GM23338 (cell line): ENCODE measurements around the gene ZNF365. TPM values are rescaled to one million over a fixed set of nuclear protein-coding genes. Genes with fewer than 3 reads are reported as not detected.

Source experiments
- ATAC-seq: fragments of 200-7000 bp; cut with Tn5 transposase; 3 replicates; pipeline ENCODE4 v1.9.1; 2020
- DNase-seq: peaks from one replicate; pipeline ENCODE4 v3.0.0-alpha.2; 2015; ENCODE audit warnings: low spot score
- H2AFZ ChIP-seq: fragments of 200-600 bp; sonication (generic); 2 replicates; pipeline ENCODE4 v1.8.0; 2016; ENCODE audit warnings: antibody characterized with exemption, mild to moderate bottlenecking, moderate library complexity
- H3F3A ChIP-seq: fragments of 200-600 bp; sonication (generic); replicated peaks from 2 replicates; pipeline ENCODE4 v1.8.0; 2017; ENCODE audit warnings: antibody characterized with exemption, mixed run types, low read depth
- H3K27ac ChIP-seq: fragments of 200-600 bp; sonication (generic); 2 replicates; pipeline ENCODE4 v1.6.1; 2016; ENCODE audit warnings: low read depth
- H3K27me3 ChIP-seq: fragments of 200-600 bp; sonication (generic); 2 replicates; pipeline ENCODE4 v1.8.0; 2016; ENCODE audit warnings: mild to moderate bottlenecking, mixed run types, moderate library complexity; ENCODE audit not compliant: insufficient read depth
- H3K36me3 ChIP-seq: fragments of 200-600 bp; sonication (generic); 2 replicates; pipeline ENCODE4 v1.8.0; 2016; ENCODE audit warnings: mild to moderate bottlenecking; ENCODE audit not compliant: insufficient read depth
- H3K4me1 ChIP-seq: fragments of 200-600 bp; sonication (generic); 2 replicates; pipeline ENCODE4 v1.8.0; 2016; ENCODE audit warnings: mild to moderate bottlenecking, moderate library complexity; ENCODE audit not compliant: insufficient read depth
- H3K4me2 ChIP-seq: fragments of 200-600 bp; sonication (generic); 2 replicates; pipeline ENCODE4 v1.7.1; 2017; ENCODE audit warnings: mixed run types
- H3K4me3 ChIP-seq: fragments of 200-600 bp; sonication (generic); 2 replicates; pipeline ENCODE4 v1.6.1; 2016; ENCODE audit warnings: mixed run types
- H3K79me2 ChIP-seq: fragments of 200-600 bp; sonication (generic); replicated peaks from 2 replicates; pipeline ENCODE4 v1.8.0; 2017; ENCODE audit warnings: mild to moderate bottlenecking; ENCODE audit not compliant: insufficient read depth
- H3K9me2 ChIP-seq: fragments of 200-600 bp; sonication (generic); 2 replicates; pipeline ENCODE4 v1.8.0; 2017; ENCODE audit not compliant: insufficient read depth
- H4K20me1 ChIP-seq: fragments of 200-600 bp; sonication (generic); replicated peaks from 2 replicates; pipeline ENCODE4 v1.8.0; 2017; ENCODE audit warnings: mild to moderate bottlenecking; ENCODE audit not compliant: insufficient read depth
- H3K27ac Mint-ChIP-seq: 2 replicates; pipeline ENCODE4 v1.8.0; 2020; ENCODE audit warnings: inconsistent platforms, mild to moderate bottlenecking, moderate library complexity, mixed read lengths
- H3K27me3 Mint-ChIP-seq: 3 replicates; pipeline ENCODE4 v1.8.0; 2022; ENCODE audit warnings: low read depth, mild to moderate bottlenecking, moderate library complexity, mixed read lengths, inconsistent platforms; ENCODE audit not compliant: insufficient read depth, poor library complexity
- H3K36me3 Mint-ChIP-seq: 3 replicates; pipeline ENCODE4 v1.8.0; 2021; ENCODE audit warnings: low read depth, mild to moderate bottlenecking, inconsistent platforms, moderate library complexity, mixed read lengths
- H3K4me1 Mint-ChIP-seq: 3 replicates; pipeline ENCODE4 v1.8.0; 2020; ENCODE audit warnings: mild to moderate bottlenecking, inconsistent platforms, mixed read lengths
- H3K4me3 Mint-ChIP-seq: 3 replicates; pipeline ENCODE4 v1.8.0; 2021; ENCODE audit warnings: moderate library complexity, mild to moderate bottlenecking, inconsistent platforms, mixed read lengths
- H3K9me3 Mint-ChIP-seq: 3 replicates; pipeline ENCODE4 v1.8.0; 2020; ENCODE audit warnings: moderate library complexity, mild to moderate bottlenecking, inconsistent platforms, mixed read lengths
- EZH2 ChIP-seq: fragments of 200-600 bp; sonication (generic); IDR thresholded peaks from one replicate; pipeline ENCODE4 v1.8.0; 2017; ENCODE audit warnings: antibody characterized with exemption, mild to moderate bottlenecking, low read depth; ENCODE audit not compliant: unreplicated experiment
- EZH2phosphoT487 ChIP-seq: fragments of 200-600 bp; sonication (generic); IDR thresholded peaks from one replicate; pipeline ENCODE4 v1.8.1; 2018; ENCODE audit warnings: antibody characterized with exemption; ENCODE audit not compliant: unreplicated experiment
- NANOG ChIP-seq: IDR thresholded peaks from 2 replicates; pipeline ENCODE4 v1.6.1; 2016; ENCODE audit warnings: antibody characterized with exemption, borderline replicate concordance
- STAT1 ChIP-seq: IDR thresholded peaks from one replicate; pipeline ENCODE4 v1.6.1; 2016; ENCODE audit warnings: antibody characterized with exemption; ENCODE audit not compliant: unreplicated experiment
- ZNF114 ChIP-seq: fragments of 250-450 bp; sonication (Bioruptor Pico); IDR thresholded peaks from 2 replicates; pipeline ENCODE4 v1.5.0; 2020; ENCODE audit warnings: mild to moderate bottlenecking, moderate library complexity
- ZNF331 ChIP-seq: fragments of 250-450 bp; sonication (Bioruptor Pico); IDR thresholded peaks from 2 replicates; pipeline ENCODE4 v1.5.0; 2020; ENCODE audit warnings: low read depth, mild to moderate bottlenecking, moderate library complexity
- polyA plus RNA-seq: library from polyadenylated mRNA; unstranded; fragments of >200 nt; fragmentation: Nextera tagmentation; extraction: Ambion mirVana; gene quantifications from 2 replicates; pipeline ENCODE4 v1.2.1, GENCODE V29; 2016
- total RNA-seq: library from RNA; depleted of rRNA; stranded (reverse); fragments of >200 nt; shearing (Covaris generic); gene quantifications from 2 replicates; pipeline ENCODE4 v1.2.3, GENCODE V29; 2014
- TF ChIP-seq, protein P1 (sequence below): IDR thresholded peaks from one replicate; pipeline ENCODE4 v1.6.1; 2018; ENCODE audit warnings: antibody characterized with exemption; ENCODE audit not compliant: unreplicated experiment
- TF ChIP-seq, protein P2 (sequence below): fragments of 250-450 bp; sonication (Bioruptor Pico); IDR thresholded peaks from 2 replicates; pipeline ENCODE4 v1.5.0; 2020; ENCODE audit warnings: mild to moderate bottlenecking, moderate library complexity

ZNF365 gene
- total and polyA plus RNA-seq, 2 experiments from 2014 or later: 0.19 to 0.59 TPM

DNA sequence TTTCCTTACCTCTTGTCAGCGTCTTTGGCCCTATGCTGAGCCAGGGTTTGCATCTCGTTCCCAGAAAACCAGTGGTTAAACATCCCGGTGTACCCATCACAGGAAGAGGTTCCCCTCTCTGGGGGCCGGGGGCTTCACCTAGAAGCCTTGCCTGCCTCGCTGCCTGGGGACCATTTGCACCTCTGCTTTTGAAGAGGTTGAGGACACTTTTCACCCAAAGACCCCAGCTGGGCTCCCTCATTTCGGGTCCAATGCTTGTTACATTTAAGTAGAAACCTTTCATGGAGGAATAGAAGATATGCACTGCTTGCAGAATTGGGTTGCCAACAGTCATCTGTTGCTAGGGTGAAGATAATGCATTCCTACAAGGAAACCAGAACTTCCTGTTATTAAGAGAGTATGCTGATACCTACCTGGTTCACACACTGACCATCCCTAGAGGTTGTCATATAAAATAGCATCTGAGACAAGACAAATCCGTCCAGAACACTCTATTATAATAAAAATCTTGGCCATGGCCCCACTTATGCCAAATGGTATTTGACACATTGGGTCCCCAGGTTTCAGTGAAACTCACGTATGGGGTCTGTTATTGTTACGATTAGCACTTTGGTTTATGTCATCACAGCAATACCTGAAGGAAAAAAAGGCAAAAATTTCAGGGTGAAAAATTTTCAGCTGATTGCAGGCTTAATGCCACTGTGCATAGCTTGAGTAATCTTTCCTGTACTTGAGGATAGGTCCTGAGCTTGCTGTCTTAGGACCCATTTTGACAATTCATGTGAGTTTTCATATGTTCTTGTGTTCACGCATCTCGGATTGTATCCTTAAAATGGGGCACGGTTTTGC, 917 bp downstream of the ZNF365 start (continued):
- TF ChIP-seq ZNF114 (CRISPR knock-in tag): no peak
- TF ChIP-seq EZH2phosphoT487: no peak

DNA sequence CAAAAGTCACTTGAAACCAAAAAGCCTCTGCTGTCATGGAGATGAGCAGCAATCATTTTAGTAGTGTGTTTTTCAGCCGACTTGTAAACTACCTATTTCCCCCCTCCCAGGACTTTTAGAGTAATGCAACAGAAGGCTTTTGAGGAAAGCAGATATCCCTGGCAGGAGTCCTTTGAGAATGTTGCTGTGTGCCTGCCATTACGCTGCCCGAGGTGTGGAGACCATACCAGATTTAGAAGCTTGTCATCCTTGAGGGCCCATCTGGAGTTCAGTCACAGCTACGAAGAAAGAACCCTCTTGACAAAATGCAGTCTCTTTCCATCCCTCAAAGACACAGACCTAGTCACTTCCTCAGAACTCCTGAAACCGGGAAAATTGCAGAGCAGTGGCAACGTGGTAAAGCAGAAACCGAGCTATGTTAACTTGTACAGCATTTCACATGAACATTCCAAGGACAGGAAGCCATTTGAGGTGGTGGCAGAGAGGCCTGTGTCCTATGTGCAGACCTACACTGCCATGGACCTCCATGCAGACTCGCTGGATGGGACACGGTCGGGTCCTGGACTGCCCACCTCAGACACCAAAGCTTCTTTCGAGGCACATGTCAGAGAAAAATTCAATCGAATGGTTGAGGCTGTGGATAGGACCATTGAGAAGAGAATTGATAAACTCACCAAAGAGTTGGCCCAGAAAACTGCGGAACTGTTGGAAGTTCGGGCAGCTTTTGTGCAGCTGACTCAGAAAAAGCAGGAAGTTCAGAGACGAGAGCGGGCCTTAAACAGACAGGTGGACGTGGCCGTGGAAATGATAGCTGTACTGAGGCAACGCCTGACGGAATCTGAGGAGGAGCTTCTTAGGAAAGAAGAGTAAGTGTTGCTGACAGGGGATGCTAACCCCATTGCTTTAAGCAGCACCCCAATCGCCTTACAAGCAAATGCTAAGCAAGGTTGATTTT, 2.2 kb downstream of the ZNF365 start:
- Mint-ChIP-seq H3K9me3 (no peaks in the 10 kb centered on the region), H3K27ac (no peak overlapping the region), H3K4me3 (no peak overlapping the region), H3K4me1 (peaks cover 6% of the 10 kb centered on the region), H3K36me3 (no peaks in the 10 kb centered on the region), H3K27me3 (peaks cover 16% of the 10 kb centered on the region)
- Histone ChIP-seq H3K79me2 (no peaks in the 10 kb centered on the region), H3F3A (no peaks in the 10 kb centered on the region), H4K20me1 (no peaks in the 10 kb centered on the region; the same call in 1 of the 2 replicates), H3K27me3 (peaks cover 30% of the 10 kb centered on the region), H3K9me2 (no peaks in the 10 kb centered on the region), H3K4me1 (peaks cover 8% of the 10 kb centered on the region), H3K4me2 (no peak overlapping the region), H3K27ac (no peak overlapping the region), H3K4me3 (no peak overlapping the region), H3K36me3 (no peaks in the 10 kb centered on the region), H2AFZ (no peak overlapping the region)
- DNase-seq (no peak), ATAC-seq (no peak)
- TF ChIP-seq STAT1: no peak
- TF ChIP-seq NANOG: no peak
- TF ChIP-seq EZH2: no peak
- TF ChIP-seq ZNF331 (CRISPR knock-in tag): no peak
- TF ChIP-seq EZH2phosphoT487: no peak
- TF ChIP-seq, protein P1, sequence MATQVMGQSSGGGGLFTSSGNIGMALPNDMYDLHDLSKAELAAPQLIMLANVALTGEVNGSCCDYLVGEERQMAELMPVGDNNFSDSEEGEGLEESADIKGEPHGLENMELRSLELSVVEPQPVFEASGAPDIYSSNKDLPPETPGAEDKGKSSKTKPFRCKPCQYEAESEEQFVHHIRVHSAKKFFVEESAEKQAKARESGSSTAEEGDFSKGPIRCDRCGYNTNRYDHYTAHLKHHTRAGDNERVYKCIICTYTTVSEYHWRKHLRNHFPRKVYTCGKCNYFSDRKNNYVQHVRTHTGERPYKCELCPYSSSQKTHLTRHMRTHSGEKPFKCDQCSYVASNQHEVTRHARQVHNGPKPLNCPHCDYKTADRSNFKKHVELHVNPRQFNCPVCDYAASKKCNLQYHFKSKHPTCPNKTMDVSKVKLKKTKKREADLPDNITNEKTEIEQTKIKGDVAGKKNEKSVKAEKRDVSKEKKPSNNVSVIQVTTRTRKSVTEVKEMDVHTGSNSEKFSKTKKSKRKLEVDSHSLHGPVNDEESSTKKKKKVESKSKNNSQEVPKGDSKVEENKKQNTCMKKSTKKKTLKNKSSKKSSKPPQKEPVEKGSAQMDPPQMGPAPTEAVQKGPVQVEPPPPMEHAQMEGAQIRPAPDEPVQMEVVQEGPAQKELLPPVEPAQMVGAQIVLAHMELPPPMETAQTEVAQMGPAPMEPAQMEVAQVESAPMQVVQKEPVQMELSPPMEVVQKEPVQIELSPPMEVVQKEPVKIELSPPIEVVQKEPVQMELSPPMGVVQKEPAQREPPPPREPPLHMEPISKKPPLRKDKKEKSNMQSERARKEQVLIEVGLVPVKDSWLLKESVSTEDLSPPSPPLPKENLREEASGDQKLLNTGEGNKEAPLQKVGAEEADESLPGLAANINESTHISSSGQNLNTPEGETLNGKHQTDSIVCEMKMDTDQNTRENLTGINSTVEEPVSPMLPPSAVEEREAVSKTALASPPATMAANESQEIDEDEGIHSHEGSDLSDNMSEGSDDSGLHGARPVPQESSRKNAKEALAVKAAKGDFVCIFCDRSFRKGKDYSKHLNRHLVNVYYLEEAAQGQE: no peak

DNA sequence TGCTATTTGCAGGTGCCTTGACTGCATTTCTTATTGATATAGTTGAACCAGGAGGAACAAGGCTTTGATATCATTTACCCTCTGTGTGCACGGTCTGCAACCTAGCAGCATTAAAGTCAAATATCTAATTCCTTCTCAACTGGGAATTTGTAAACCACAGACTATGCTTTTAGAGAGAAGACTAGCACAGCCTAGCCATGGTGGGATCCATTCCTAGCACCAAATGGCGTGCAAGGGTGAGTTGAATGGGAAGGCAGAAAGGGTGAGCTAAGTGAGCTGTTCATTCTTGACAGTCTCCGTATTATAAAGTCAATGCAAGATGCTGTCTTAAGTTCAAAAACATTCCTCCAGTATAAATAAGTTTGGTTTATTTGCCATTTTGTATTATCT, 2.9 kb downstream of the ZNF365 start:
- peaks cover 6% of the 10 kb centered on the region for H3K4me1 Mint-ChIP-seq
- H3K27me3 Mint-ChIP-seq: peaks cover 13% of the 10 kb centered on the region
- H3K36me3 Mint-ChIP-seq: no peaks in the 10 kb centered on the region
- peaks cover 8% of the 10 kb centered on the region for H3K4me1 ChIP-seq
- H3K79me2 ChIP-seq: no peaks in the 10 kb centered on the region
- H3K4me3 Mint-ChIP-seq: no peak overlapping the region
- DNase-seq: no peak
- no peaks in the 10 kb centered on the region; the same call in 1 of the 2 replicates for H4K20me1 ChIP-seq
- no peak for ATAC-seq
- H3K36me3 ChIP-seq: no peaks in the 10 kb centered on the region
- H3K4me3 ChIP-seq: no peak overlapping the region
- H2AFZ ChIP-seq: no peak overlapping the region
- H3F3A ChIP-seq: no peaks in the 10 kb centered on the region
- H3K27me3 ChIP-seq: peaks cover 30% of the 10 kb centered on the region
- no peaks in the 10 kb centered on the region for H3K9me2 ChIP-seq
- no peak overlapping the region for H3K4me2 ChIP-seq
- no peak overlapping the region for H3K27ac ChIP-seq
- no peaks in the 10 kb centered on the region for H3K9me3 Mint-ChIP-seq
- no peak overlapping the region for H3K27ac Mint-ChIP-seq
- TF ChIP-seq, protein P2, sequence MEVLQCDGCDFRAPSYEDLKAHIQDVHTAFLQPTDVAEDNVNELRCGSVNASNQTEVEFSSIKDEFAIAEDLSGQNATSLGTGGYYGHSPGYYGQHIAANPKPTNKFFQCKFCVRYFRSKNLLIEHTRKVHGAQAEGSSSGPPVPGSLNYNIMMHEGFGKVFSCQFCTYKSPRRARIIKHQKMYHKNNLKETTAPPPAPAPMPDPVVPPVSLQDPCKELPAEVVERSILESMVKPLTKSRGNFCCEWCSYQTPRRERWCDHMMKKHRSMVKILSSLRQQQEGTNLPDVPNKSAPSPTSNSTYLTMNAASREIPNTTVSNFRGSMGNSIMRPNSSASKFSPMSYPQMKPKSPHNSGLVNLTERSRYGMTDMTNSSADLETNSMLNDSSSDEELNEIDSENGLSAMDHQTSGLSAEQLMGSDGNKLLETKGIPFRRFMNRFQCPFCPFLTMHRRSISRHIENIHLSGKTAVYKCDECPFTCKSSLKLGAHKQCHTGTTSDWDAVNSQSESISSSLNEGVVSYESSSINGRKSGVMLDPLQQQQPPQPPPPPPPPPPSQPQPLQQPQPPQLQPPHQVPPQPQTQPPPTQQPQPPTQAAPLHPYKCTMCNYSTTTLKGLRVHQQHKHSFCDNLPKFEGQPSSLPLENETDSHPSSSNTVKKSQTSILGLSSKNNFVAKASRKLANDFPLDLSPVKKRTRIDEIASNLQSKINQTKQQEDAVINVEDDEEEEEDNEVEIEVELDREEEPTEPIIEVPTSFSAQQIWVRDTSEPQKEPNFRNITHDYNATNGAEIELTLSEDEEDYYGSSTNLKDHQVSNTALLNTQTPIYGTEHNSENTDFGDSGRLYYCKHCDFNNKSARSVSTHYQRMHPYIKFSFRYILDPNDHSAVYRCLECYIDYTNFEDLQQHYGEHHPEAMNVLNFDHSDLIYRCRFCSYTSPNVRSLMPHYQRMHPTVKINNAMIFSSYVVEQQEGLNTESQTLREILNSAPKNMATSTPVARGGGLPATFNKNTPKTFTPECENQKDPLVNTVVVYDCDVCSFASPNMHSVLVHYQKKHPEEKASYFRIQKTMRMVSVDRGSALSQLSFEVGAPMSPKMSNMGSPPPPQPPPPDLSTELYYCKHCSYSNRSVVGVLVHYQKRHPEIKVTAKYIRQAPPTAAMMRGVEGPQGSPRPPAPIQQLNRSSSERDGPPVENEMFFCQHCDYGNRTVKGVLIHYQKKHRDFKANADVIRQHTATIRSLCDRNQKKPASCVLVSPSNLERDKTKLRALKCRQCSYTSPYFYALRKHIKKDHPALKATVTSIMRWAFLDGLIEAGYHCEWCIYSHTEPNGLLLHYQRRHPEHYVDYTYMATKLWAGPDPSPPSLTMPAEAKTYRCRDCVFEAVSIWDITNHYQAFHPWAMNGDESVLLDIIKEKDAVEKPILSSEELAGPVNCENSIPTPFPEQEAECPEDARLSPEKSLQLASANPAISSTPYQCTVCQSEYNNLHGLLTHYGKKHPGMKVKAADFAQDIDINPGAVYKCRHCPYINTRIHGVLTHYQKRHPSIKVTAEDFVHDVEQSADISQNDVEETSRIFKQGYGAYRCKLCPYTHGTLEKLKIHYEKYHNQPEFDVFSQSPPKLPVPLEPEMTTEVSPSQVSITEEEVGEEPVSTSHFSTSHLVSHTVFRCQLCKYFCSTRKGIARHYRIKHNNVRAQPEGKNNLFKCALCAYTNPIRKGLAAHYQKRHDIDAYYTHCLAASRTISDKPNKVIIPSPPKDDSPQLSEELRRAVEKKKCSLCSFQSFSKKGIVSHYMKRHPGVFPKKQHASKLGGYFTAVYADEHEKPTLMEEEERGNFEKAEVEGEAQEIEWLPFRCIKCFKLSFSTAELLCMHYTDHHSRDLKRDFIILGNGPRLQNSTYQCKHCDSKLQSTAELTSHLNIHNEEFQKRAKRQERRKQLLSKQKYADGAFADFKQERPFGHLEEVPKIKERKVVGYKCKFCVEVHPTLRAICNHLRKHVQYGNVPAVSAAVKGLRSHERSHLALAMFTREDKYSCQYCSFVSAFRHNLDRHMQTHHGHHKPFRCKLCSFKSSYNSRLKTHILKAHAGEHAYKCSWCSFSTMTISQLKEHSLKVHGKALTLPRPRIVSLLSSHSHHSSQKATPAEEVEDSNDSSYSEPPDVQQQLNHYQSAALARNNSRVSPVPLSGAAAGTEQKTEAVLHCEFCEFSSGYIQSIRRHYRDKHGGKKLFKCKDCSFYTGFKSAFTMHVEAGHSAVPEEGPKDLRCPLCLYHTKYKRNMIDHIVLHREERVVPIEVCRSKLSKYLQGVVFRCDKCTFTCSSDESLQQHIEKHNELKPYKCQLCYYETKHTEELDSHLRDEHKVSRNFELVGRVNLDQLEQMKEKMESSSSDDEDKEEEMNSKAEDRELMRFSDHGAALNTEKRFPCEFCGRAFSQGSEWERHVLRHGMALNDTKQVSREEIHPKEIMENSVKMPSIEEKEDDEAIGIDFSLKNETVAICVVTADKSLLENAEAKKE: no peak
- no peak for TF ChIP-seq NANOG
